A549 (cell line): ENCODE results near the gene PPP2R5C. TPM values are rescaled to one million over a fixed set of nuclear protein-coding genes. Genes with fewer than 3 reads are reported as not detected.

Experiments
- ATAC-seq, 2 experiments: fragments of 200-7000 bp in 1 of 2; fragments of >200 bp in 1 of 2; cut with Nextera tagmentation in 1 of 2; cut with Tn5 transposase in 1 of 2; 3 replicates each; pipeline versions ENCODE4 v1.8.0 to v1.9.1; 2018 to 2020; ENCODE audit warnings: mild to moderate bottlenecking in 1 of 2, moderate library complexity in 1 of 2
- CTCF ChIA-PET: fragments of 300-600 bp; sonication (Branson Sonifier 250); formaldehyde crosslinking; extraction: SDS; loops from one replicate; lab custom pipeline; 2021; ENCODE audit warnings: antibody characterized with exemption, inconsistent platforms; lab: Yijun Ruan, JAX
- POLR2A ChIA-PET: fragments of 350-600 bp; formaldehyde crosslinking; extraction: SDS; loops from one replicate; lab custom pipeline; 2021; ENCODE audit warnings: antibody characterized with exemption, inconsistent platforms; lab: Yijun Ruan, JAX
- DNase-seq, 2 experiments: peaks; one replicate each; pipeline versions ENCODE4 v3.0.0 to v3.0.0-alpha.2; 2011 to 2016; ENCODE audit warnings: low read depth in 1 of 2, low spot score in 1 of 2
- FAIRE-seq: peaks from 2 replicates; lab custom pipeline; 2011; peaks lifted over from hg19 to GRCh38; lab: Jason Lieb, UNC
- H3K27ac ChIP-seq, 2 experiments: fragments of >200 bp; sonication (Bioruptor Twin); formaldehyde crosslinking; 3 replicates each; pipeline ENCODE4 v1.5.1; 2016 to 2017
- H3K4me1 ChIP-seq: fragments of >200 bp; sonication (Bioruptor Twin); formaldehyde crosslinking; 3 replicates; pipeline ENCODE4 v1.6.1; 2016
- H3K4me2 ChIP-seq: fragments of >200 bp; sonication (Bioruptor Twin); formaldehyde crosslinking; 3 replicates; pipeline ENCODE4 v1.6.1; 2016
- H3K4me3 ChIP-seq: fragments of >200 bp; sonication (Bioruptor Twin); formaldehyde crosslinking; 3 replicates; pipeline ENCODE4 v1.5.1; 2016
- H3K9me3 ChIP-seq: fragments of >200 bp; sonication (Bioruptor Twin); formaldehyde crosslinking; 3 replicates; pipeline ENCODE4 v1.6.1; 2016
- EHMT2 ChIP-seq: fragments of 200-600 bp; sonication (generic); IDR thresholded peaks from 2 replicates; pipeline ENCODE4 v1.6.1; 2016; ENCODE audit warnings: antibody characterized with exemption, low read depth, mild to moderate bottlenecking, moderate library complexity
- ESRRA ChIP-seq: fragments of 150-350 bp; IDR thresholded peaks from 2 replicates; pipeline ENCODE4 v1.6.1; 2014; ENCODE audit warnings: mild to moderate bottlenecking, low read length, borderline replicate concordance
- FOXS1 ChIP-seq: fragments of 250-450 bp; sonication (Bioruptor Pico); IDR thresholded peaks from 2 replicates; pipeline ENCODE4 v1.5.0; 2020; ENCODE audit warnings: mild to moderate bottlenecking, moderate library complexity
- GATA3 ChIP-seq: IDR thresholded peaks from 2 replicates; pipeline ENCODE4 v1.6.1; 2012; ENCODE audit warnings: borderline replicate concordance
- HDAC2 ChIP-seq: fragments of 200-600 bp; sonication (generic); IDR thresholded peaks from 2 replicates; pipeline ENCODE4 v1.6.1; 2016
- KDM1A ChIP-seq: fragments of 200-600 bp; sonication (generic); IDR thresholded peaks from 2 replicates; pipeline ENCODE4 v1.6.1; 2016; ENCODE audit warnings: low read depth, mild to moderate bottlenecking
- MAX ChIP-seq: IDR thresholded peaks from 2 replicates; pipeline ENCODE4 v1.6.1; 2012
- PHF8 ChIP-seq: fragments of 200-600 bp; sonication (generic); IDR thresholded peaks from 2 replicates; pipeline ENCODE4 v1.6.1; 2016; ENCODE audit warnings: low read depth, mild to moderate bottlenecking, antibody characterized with exemption, moderate library complexity, borderline replicate concordance
- RCOR1 ChIP-seq: fragments of 150-350 bp; IDR thresholded peaks from 2 replicates; pipeline ENCODE4 v1.6.1; 2014; ENCODE audit warnings: antibody characterized with exemption, low read length, low read depth
- REST ChIP-seq: fragments of 200-600 bp; sonication (generic); IDR thresholded peaks from 2 replicates; pipeline ENCODE4 v1.6.1; 2016; ENCODE audit warnings: antibody characterized with exemption, mild to moderate bottlenecking, moderate library complexity
- RFX5 ChIP-seq: fragments of 450-650 bp; IDR thresholded peaks from 2 replicates; pipeline ENCODE4 v1.7.1; 2014; ENCODE audit warnings: antibody characterized with exemption, mild to moderate bottlenecking, moderate library complexity
- WGBS: methylation state at CpG from one replicate; pipeline ENCODE4 v1.1.6; 2017; ENCODE audit errors: missing lambda C conversion rate; 5-methylcytosine and 5-hydroxymethylcytosine counted together
- polyA plus RNA-seq, 4 experiments: library from polyadenylated mRNA; depleted of rRNA in 3 of 4; stranded (reverse); fragments of >200 nt; fragmentation: RNase III in 1 of 4; extraction: RNeasy Plus Mini Kit Qiagen cat#74134 plus additional on column Dnase treatment in 1 of 4; gene quantifications; 2 replicates in 3 of 4; 3 replicates in 1 of 4; pipeline ENCODE4 v1.2.3, GENCODE V29; 2011 to 2017
- TF ChIP-seq, protein P1 (sequence below): fragments of >200 bp; sonication (Bioruptor Twin); formaldehyde crosslinking; IDR thresholded peaks from 3 replicates; pipeline ENCODE4 v1.6.1; 2016
- TF ChIP-seq, protein P2 (sequence below): IDR thresholded peaks from 2 replicates; pipeline ENCODE4 v1.6.1; 2012

PPP2R5C gene
- polyA plus RNA-seq, 2 of the 4 experiments (the other 2 are of a cell fraction), result 74.8 to 150 TPM

DNA sequence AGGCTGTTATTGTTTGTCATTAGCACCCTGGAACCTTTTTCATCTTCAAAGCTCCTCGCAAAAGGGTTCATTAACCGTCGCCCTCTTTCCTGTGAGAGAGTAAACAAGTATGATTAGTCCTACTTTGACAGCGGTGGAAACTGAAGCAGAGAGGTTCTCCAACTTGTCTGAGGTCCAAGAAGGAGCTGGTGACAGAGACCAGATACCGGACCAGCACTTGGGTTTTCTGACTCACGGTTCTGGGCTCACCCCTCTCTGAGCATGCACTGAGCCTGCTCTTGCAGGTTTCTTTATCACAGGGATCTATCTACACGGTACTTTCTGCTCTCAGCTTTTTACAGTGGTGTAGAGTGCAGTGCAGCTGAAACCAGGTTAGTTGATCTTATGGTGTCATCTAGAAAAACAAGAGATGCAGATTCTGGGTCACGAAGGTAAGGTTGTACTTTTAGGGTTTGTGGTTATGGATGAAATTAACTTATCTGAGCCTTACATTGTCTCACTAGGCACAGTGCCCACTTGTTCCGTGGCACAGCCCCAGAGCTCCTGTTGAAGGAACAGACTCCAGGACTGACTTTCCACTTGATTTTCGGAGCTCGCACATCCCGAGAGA, 62.1 kb downstream of the PPP2R5C start:
- 86% methylated on average over 12 of the region's 12 CpGs for WGBS
- ATAC-seq (no peak), FAIRE-seq (no peak), DNase-seq (no peak)
- H3K4me2 ChIP-seq, result no peak overlapping the region
- no peak overlapping the region for H3K27ac ChIP-seq
- H3K9me3 ChIP-seq, result no peaks in the 10 kb centered on the region
- POLR2A ChIA-PET, result interaction anchor here (0.7 kb wide), 1 partner anchor 13 kb away, joined by 3 read pairs; no protein-coding TSS in a partner anchor
- no peak overlapping the region for H3K4me3 ChIP-seq
- CTCF ChIA-PET, result interaction anchor here (0.9 to 2.3 kb wide), 4 partner anchors 11 to 53 kb away, joined by 3 to 7 read pairs (median 5); no protein-coding TSS in a partner anchor
- TF ChIP-seq RFX5 (no peak), EHMT2 (no peak)
- no peaks in the 10 kb centered on the region for H3K4me1 ChIP-seq

GRCh38 chr14:101824339-101824727, 62.8 kb downstream of the PPP2R5C start:
- no peak for ATAC-seq
- TF ChIP-seq MAX, result no peak
- TF ChIP-seq RCOR1, result no peak
- no peak for TF ChIP-seq PHF8
- no peak for TF ChIP-seq ESRRA
- TF ChIP-seq HDAC2, result no peak
- TF ChIP-seq, protein P1, sequence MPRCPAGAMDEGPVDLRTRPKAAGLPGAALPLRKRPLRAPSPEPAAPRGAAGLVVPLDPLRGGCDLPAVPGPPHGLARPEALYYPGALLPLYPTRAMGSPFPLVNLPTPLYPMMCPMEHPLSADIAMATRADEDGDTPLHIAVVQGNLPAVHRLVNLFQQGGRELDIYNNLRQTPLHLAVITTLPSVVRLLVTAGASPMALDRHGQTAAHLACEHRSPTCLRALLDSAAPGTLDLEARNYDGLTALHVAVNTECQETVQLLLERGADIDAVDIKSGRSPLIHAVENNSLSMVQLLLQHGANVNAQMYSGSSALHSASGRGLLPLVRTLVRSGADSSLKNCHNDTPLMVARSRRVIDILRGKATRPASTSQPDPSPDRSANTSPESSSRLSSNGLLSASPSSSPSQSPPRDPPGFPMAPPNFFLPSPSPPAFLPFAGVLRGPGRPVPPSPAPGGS, result no peak
- TF ChIP-seq FOXS1, result no peak
- TF ChIP-seq, protein P2, sequence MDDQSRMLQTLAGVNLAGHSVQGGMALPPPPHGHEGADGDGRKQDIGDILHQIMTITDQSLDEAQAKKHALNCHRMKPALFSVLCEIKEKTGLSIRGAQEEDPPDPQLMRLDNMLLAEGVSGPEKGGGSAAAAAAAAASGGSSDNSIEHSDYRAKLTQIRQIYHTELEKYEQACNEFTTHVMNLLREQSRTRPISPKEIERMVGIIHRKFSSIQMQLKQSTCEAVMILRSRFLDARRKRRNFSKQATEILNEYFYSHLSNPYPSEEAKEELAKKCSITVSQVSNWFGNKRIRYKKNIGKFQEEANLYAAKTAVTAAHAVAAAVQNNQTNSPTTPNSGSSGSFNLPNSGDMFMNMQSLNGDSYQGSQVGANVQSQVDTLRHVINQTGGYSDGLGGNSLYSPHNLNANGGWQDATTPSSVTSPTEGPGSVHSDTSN, result no peak
- TF ChIP-seq, all 56 proteins: peak for 0
- H3K4me1 ChIP-seq, result no peaks in the 10 kb centered on the region
- FAIRE-seq (no peak), DNase-seq (no peak)
- no peak overlapping the region for H3K4me2 ChIP-seq
- CTCF ChIA-PET, result interaction anchor here (0.9 to 2.3 kb wide), 4 partner anchors 11 to 53 kb away, joined by 3 to 7 read pairs (median 5); no protein-coding TSS in a partner anchor
- 82% methylated on average over 3 of the region's 3 CpGs for WGBS
- POLR2A ChIA-PET, result no interaction called here
- H3K9me3 ChIP-seq, result no peaks in the 10 kb centered on the region
- H3K27ac ChIP-seq, result no peak overlapping the region
- H3K4me3 ChIP-seq, result no peak overlapping the region

DNA sequence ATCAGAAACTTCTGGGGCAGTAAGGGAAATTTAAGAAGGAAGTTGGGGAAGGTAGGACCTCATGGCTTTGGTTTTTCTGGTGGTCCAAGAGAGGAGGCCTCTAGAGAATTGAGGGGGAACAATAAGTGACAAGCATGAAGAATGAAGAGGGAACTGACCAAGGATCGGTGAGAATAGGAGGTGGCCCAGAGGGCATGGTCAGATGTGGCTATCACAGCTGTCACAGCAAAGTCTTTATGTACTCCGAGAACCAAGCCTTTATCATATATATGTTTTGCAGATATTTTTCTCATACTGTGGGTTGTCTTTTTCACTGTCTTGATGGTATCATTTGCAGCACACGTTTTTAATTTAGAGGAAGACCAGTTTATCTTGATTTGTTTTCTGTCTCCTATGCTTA, 64.3 kb downstream of the PPP2R5C start:
- no peak overlapping the region for H3K4me2 ChIP-seq
- no peak for TF ChIP-seq REST
- no peak for TF ChIP-seq GATA3
- no peak for TF ChIP-seq MAX
- TF ChIP-seq KDM1A, result no peak
- no peak for FAIRE-seq
- no peak for ATAC-seq
- no peaks in the 10 kb centered on the region for H3K9me3 ChIP-seq
- no peak overlapping the region for H3K27ac ChIP-seq
- ChIA-PET CTCF (interaction anchor here (1.9 kb wide), 1 partner anchor 55 kb away, joined by 7 read pairs; no protein-coding TSS in a partner anchor), POLR2A (no interaction called here)
- DNase-seq, result no peak
- 91% methylated on average over 3 of the region's 3 CpGs for WGBS
- no peak overlapping the region for H3K4me3 ChIP-seq
- H3K4me1 ChIP-seq, result no peaks in the 10 kb centered on the region
